Stimulated activated CD4-positive, alpha-beta T cell treated with anti-CD3 and anti-CD28 coated beads, TNF-alpha, amount 100 ng/mL, for 48 hours (primary cell): ENCODE results near the gene IL9.
"Not testable (repeated sequence)": the region's sequence is repeated elsewhere in the genome, so short reads cannot be mapped to it uniquely, and the experiment has no call there.

Experiments used
- DNase-seq, 3 donors: peaks; one replicate each; pipeline ENCODE4 v3.0.0-alpha.2; 2020; ENCODE audit warnings: low read depth in 3 of 3

The IL9 gene

DNA sequence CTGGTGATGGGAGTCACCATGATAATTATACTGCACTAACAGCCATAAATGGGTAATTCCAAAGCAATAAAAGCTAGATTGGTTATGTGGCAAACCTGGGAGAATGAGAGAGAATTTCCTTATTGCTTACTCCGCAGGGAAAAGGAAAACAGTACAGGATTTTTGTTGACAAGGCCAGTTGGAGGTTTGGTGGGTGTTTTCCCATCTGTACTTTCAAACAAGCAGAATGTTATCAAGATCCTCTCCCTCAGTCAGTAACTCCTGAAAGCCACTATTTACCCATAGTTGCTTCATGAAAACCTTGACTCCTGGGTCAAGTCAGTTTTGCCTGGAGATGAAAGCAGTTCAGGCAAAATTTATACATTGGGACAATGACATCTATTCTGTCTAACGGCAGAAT is 26.4 kb downstream of the IL9 start:
- no peak for DNase-seq

DNA sequence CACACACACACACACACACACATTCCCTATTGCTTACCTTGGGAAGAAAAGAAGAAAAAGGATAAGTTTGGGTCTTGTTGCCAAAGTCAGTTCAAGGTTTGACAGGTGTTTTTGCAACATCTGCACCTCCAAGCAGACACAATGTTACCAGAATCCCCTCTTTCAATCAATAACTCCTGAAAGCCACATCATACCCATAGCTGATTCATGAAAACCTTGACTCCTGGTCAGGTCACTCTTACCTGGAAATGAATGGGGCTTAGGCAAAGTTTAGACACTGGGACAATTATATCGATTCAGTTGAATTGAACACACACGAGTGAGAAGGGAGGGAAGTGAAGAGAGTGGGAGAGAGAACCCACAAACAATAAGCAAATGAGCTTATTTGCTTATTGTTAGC is 27.0 kb downstream of the IL9 start:
- DNase-seq = no peak

DNA sequence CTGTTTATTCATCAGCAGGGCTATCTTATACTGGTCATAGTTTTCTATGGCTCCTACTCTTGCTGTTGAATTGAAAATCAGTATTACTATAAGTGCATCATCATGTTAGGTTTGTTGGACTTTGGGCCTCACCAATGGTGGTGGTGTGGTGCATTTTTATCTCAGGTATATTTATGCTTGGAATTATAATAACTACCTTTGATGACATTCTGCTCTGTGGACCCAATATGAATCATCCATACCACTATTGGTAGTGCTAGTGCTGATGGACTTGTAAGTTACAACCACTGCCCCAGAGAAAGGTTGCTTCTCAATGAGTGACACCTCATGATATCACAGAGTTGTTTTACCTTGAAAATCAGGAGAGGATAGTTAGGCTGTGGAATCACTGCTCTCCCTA is 28.0 kb downstream of the IL9 start:
- no peak for DNase-seq

- no peak for DNase-seq
Observed at GRCh38 chr5:135866016-135866415, 29.6 kb downstream of the IL9 start.

- DNase-seq = no peak
Observed at GRCh38 chr5:135864503-135865435, 30.9 kb downstream of the IL9 start.

DNA sequence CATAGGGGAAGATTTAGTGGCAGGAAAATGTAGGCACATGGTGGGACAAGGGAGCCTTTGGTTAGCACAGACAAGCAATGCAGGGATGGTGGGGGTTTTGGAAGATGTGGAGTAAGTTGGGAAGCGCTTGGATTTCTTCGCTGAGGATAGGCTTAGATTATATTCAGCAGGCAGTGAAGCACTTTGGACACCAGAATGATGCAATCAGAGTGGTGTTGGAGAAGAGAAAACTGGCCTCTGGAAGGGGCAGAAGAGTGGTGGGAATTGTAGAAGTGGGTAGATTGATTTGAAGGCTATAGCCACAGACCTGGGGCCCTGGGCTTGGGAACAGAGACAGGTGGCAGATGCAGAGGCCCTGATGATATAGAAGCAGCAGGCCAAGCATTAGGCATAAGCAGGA is 32.9 kb downstream of the IL9 start:
- DNase-seq = no peak

- no peak for DNase-seq
Observed at GRCh38 chr5:135862086-135862485, 33.6 kb downstream of the IL9 start.

DNA sequence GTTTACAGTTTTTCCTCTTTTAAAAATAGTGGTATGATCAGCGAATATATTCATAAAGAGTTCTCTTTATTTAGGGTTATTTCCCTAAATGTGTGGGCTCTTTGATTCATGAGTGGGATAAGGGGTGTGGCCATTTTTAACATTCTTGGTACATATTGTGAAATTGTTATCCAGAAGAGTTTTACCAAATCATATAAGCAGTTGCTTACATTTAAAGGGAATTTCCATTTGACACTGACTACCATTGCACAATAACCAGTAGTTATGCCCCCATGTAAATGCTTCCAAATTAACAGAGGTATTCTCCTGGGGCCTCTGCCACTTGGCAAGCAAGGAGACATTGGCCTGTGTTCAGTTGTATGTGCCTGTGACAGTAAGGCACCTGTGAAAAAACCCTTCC is 34.0 kb downstream of the IL9 start:
- no peak for DNase-seq

DNA sequence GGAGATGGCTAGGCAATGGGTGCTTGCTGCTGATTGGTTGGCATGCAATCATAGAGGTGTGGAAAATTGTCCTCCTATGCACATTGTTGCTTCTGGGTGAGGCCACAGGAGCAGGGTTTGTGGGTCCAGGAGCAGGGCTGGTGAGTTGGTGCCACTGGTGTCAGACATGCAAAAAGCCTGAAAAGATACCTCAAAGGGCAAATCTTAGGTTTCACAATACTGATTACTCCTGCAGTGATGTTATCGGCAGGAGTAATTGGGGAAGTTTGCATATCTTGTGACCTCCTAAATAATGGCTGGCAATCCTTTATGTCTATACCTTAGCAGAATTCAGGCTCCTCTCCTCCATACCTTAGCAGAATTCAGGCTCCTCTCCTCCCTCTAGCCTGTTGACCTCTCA is 36.0 kb downstream of the IL9 start:
- DNase-seq = no peak

GRCh38 chr5:135859186-135859585 is 36.5 kb downstream of the IL9 start:
- DNase-seq = not testable (repeated sequence)

GRCh38 chr5:135857630-135858311 is 37.9 kb downstream of the IL9 start:
- no peak for DNase-seq

- DNase-seq = no peak
Observed at GRCh38 chr5:135851915-135852845, 43.5 kb downstream of the IL9 start.

DNA sequence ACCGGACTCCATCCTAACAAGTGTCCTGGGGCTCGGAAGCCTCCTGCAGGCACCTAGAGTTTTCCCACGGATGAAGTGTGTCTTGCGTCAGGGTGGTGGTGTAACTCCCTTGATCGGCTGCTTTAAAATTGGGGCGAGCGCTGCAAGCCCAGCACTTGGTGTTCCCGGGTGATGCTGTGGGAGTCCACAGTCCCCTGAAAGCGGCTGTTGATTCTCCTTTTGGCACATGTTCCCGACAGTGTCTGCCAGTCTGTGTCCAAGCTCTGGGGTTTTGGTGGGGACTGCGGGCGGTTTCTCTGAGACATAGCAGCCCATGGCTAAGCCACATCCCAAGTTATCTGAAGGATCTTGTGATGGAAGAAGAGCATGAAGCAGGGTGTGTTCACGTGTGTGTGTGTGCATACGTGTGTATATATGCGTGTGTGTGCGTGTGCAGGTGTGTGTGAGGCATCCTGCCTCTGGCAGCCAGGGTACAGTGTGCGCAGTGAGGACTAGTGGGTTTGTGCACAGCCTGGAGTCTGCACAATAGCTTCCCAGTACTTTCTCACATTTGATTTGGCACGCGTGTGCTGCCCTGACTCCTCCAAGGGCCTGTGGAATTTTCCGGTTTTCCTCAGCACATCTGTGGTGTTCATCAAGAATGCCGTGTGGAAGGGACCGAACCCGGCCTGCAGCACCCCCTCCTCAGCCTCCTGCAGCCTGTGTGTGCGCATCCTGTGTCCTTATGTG is 44.3 kb downstream of the IL9 start:
- DNase-seq = no peak

DNA sequence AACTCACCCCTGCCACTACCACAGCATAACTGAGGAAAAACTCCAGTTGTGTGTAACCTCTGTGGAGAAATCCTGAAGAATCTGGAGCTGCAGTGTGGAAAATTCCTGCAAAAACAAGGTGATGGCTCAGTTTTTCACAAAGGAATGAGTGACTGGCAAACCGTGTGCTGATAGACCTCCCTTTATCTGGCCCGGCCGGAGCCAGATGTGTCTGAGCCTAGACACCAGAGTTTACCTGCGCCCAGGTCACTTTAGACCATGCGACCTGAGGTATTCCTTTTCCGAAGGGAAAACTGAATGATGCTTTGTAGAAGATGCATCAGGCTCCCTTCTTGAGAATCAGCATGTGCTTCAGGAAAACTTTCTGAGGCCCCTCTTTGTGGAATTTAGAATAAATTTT is 45.0 kb downstream of the IL9 start:
- DNase-seq = no peak

DNA sequence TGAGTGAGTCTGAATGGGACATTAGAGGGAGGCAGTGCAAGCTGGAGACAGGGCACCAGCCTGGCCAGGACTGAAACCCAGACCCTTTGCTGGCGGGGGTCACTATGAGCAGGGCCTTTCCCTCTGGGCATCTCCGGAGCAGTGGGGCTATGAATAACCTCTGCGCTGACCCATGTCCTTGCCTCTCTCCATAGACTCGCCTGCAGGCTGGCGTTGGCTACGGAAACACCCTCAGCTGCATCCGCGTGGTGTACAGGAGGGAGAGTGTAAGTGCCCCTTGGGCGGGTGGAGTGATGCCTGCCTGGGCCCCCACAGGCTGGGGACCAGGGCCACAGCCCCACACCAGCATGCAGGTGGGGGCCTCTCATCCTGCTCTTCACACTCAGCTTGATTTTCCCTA is 45.4 kb downstream of the IL9 start:
- no peak for DNase-seq

DNA sequence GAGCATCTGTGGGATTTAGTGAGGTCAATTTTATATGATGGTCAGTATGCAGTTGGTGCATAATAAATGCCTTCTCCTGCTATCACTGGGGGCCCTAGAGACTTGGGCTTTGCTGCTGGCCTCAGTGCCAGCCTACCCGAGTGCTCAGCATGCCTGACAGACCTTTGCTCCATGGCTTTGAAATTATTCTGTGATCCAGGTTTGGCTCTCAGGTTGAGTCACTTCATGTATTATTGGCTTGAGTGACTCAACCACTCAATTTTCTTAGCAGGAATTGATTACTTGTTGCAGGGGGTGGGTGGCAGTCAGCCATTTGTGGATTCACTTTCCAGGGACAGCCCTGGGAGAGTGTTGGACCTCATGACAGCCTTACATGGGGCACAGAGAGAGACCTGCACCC is 47.7 kb downstream of the IL9 start:
- no peak for DNase-seq

- no peak for DNase-seq
Observed at GRCh38 chr5:135846311-135846710, 49.3 kb downstream of the IL9 start.

DNA sequence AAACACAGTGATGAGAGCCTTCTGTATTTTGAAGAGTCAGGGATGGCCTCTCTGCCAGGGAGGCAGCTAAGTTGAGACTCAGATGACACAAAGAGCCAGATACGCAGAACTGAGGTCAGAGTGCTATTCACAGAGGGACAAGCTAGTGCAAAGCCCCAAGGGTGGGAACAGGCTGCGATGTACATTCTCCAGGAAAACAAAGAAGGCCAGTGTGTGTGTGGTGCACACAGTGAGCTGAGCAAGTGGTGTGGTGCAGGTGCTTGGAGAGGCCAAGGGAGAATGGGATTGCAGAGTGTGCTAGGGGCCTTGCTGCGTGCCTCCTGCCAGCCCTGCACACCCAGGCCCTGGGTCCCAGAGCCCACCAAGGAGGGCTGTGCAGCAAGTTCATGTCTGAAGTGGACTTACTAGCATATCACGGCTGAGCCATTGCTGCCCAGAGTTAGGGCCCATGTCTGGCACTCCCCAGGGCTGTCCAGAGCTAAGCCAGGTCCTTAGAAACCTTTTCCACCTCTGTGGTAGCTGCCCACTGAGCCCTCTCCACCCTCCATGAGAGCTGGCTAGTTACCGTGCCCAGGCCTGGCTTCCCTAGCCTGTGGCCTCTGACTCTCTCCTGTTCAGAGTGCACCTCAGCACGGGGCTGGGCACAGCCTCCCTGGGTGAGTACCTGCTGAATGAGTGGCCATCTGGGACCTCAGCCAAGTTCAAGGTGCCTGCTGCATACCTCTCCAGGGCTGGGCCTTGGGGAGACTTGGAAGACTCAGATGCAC is 51.9 kb downstream of the IL9 start:
- DNase-seq = no peak

GRCh38 chr5:135842737-135843136 is 52.9 kb downstream of the IL9 start:
- DNase-seq = no peak
